K562 (cell line): ENCODE data around the gene SLC39A11. TPM values are rescaled to one million over a fixed set of nuclear protein-coding genes. Genes with fewer than 3 reads are reported as not detected.

Experiments used
- ATAC-seq: fragments of 200-7000 bp; cut with Tn5 transposase; 3 replicates; pipeline ENCODE4 v1.9.1; 2020; ENCODE audit warnings: moderate library complexity
- BruUV-seq: library from RNA; stranded (reverse); fragments of 400-500 nt; replicated peaks from 2 replicates; lab custom pipeline; 2021; lab: Mats Ljungman, UMichigan
- CTCF ChIA-PET: fragments of 300-600 bp; formaldehyde crosslinking; extraction: SDS; loops from one replicate; lab custom pipeline; 2021; ENCODE audit warnings: low intra/inter-chr PET ratio; lab: Yijun Ruan, JAX
- POLR2A ChIA-PET: fragments of 300-600, 350-650 bp; sonication (Branson Sonifier 250); formaldehyde crosslinking; extraction: SDS; loops from one replicate; lab custom pipeline; 2021; ENCODE audit warnings: antibody characterized with exemption, inconsistent platforms; lab: Yijun Ruan, JAX
- DNase-seq, 4 experiments: peaks; one replicate each; pipeline versions ENCODE4 v3.0.0 to v3.0.0-alpha.2; 2011 to 2018; ENCODE audit warnings: low spot score in 3 of 4, mixed read lengths in 3 of 4; ENCODE audit errors: extremely low read depth in 1 of 4
- FAIRE-seq: peaks from 2 replicates; lab custom pipeline; 2011; peaks lifted over from hg19 to GRCh38; lab: Jason Lieb, UNC
- H2AFZ ChIP-seq: 2 replicates; pipeline ENCODE4 v1.6.0; 2011; ENCODE audit warnings: low read depth, low read length, control low read depth, inconsistent platforms
- H3K27ac ChIP-seq: fragments of 200-600 bp; 3 replicates; pipeline ENCODE4 v1.8.0; 2011; ENCODE audit warnings: low read depth, mild to moderate bottlenecking, control low read depth, inconsistent platforms, low read length, moderate library complexity, mixed read lengths; ENCODE audit errors: extremely low read depth
- H3K27me3 ChIP-seq, 2 experiments: fragments of 300-600 bp in 1 of 2; 2 replicates in 1 of 2; 3 replicates in 1 of 2; pipeline versions ENCODE4 v1.6.0 to v1.8.0; 2011; ENCODE audit warnings: inconsistent platforms in 2 of 2, low read length in 2 of 2, mild to moderate bottlenecking in 1 of 2, mixed read lengths in 1 of 2, moderate library complexity in 1 of 2; ENCODE audit not compliant: control insufficient read depth in 2 of 2, insufficient read depth in 2 of 2
- H3K36me3 ChIP-seq: fragments of 300-600 bp; 3 replicates; pipeline ENCODE4 v1.8.0; 2011; ENCODE audit warnings: mild to moderate bottlenecking, low read length, inconsistent platforms; ENCODE audit not compliant: control insufficient read depth, insufficient read depth
- H3K4me1 ChIP-seq, 2 experiments: fragments of 200-600 bp in 1 of 2; replicated peaks in 1 of 2; 2 replicates in 1 of 2; 3 replicates in 1 of 2; pipeline versions ENCODE4 v1.5.1 to v1.8.0; 2011; ENCODE audit warnings: inconsistent platforms in 2 of 2, low read length in 2 of 2, mild to moderate bottlenecking in 1 of 2, mixed read lengths in 1 of 2, moderate library complexity in 1 of 2; ENCODE audit not compliant: control insufficient read depth in 2 of 2, insufficient read depth in 2 of 2
- H3K4me2 ChIP-seq: 2 replicates; pipeline ENCODE4 v1.6.1; 2011; ENCODE audit warnings: low read length, control low read depth, inconsistent platforms, mixed read lengths; ENCODE audit not compliant: insufficient read depth
- H3K4me3 ChIP-seq: fragments of 200-600 bp; sonication (generic), shearing (Covaris generic); 2 replicates; pipeline ENCODE4 v1.5.1; 2016; ENCODE audit warnings: control low read depth, inconsistent platforms
- H3K79me2 ChIP-seq: fragments of 200-600 bp; 3 replicates; pipeline ENCODE4 v1.8.0; 2011; ENCODE audit warnings: low read length, inconsistent platforms; ENCODE audit not compliant: control insufficient read depth, insufficient read depth
- H3K9ac ChIP-seq, 2 experiments: 2 replicates each; pipeline versions ENCODE4 v1.6.0 to v1.6.1; 2011; ENCODE audit warnings: low read depth in 2 of 2, low read length in 2 of 2, control low read depth in 1 of 2, inconsistent platforms in 1 of 2, mild to moderate bottlenecking in 1 of 2, mixed read lengths in 1 of 2; ENCODE audit not compliant: insufficient read depth in 1 of 2
- H3K9me1 ChIP-seq: one replicate; pipeline ENCODE4 v1.6.0; 2011; ENCODE audit warnings: inconsistent platforms, mild to moderate bottlenecking, low read length, moderate library complexity; ENCODE audit not compliant: control insufficient read depth, insufficient read depth
- H3K9me3 ChIP-seq: replicated peaks from 2 replicates; pipeline ENCODE4 v1.5.1; 2011; ENCODE audit warnings: low read depth, low read length, inconsistent platforms; ENCODE audit not compliant: control insufficient read depth, insufficient read depth
- H4K20me1 ChIP-seq: replicated peaks from 2 replicates; pipeline ENCODE4 v1.6.1; 2011; ENCODE audit warnings: low read length, inconsistent platforms, mixed read lengths; ENCODE audit not compliant: control insufficient read depth, insufficient read depth
- ESRRB ChIP-seq: fragments of 250-450 bp; sonication (Bioruptor Pico); IDR thresholded peaks from 2 replicates; pipeline ENCODE4 v1.5.0; 2020; ENCODE audit warnings: mild to moderate bottlenecking, moderate library complexity, borderline replicate concordance
- NFXL1 ChIP-seq: fragments of 450-650 bp; formaldehyde crosslinking; IDR thresholded peaks from 2 replicates; pipeline ENCODE4 v1.4.0; 2021; ENCODE audit warnings: mild to moderate bottlenecking
- ZNF140 ChIP-seq: fragments of 250-450 bp; sonication (Bioruptor Pico); IDR thresholded peaks from 2 replicates; pipeline ENCODE4 v1.8.0; 2021; ENCODE audit warnings: moderate library complexity, mild to moderate bottlenecking, inconsistent platforms
- WGBS: fragments of 100-300 bp; shearing (Covaris generic); methylation state at CpG from one replicate; pipeline ENCODE4 v1.1.6; 2016; ENCODE audit warnings: low coverage, mixed read lengths; ENCODE audit not compliant: insufficient coverage; ENCODE audit errors: missing lambda C conversion rate; 5-methylcytosine and 5-hydroxymethylcytosine counted together
- in situ Hi-C: fragments of 300-500 bp; cut with MboI; formaldehyde crosslinking; loops from 4 replicates; pipeline ENCODE4 v1.15.0; 2018; ENCODE audit warnings: inconsistent platforms, mixed read lengths
- intact Hi-C: fragments of 100-400 bp; cut with micrococcal nuclease; formaldehyde crosslinking; loops from 2 replicates; pipeline ENCODE4 v1.14.2; 2022
- polyA plus RNA-seq, 8 experiments: library from polyadenylated mRNA; depleted of rRNA in 4 of 8; stranded (reverse) in 5 of 8; unstranded in 3 of 8; fragments of >200 nt; fragmentation: Nextera tagmentation in 2 of 8; fragmentation: Illumina TruSeq in 1 of 8; extraction: Ambion mirVana in 2 of 8; extraction: Trizol in 1 of 8; gene quantifications; 2 replicates each; pipeline versions ENCODE4 v1.2.1 to v1.2.3, GENCODE V29; 2011 to 2014; ENCODE audit warnings: inconsistent platforms in 1 of 8, missing spikeins in 1 of 8
- total RNA-seq, 7 experiments: library from RNA; depleted of rRNA in 6 of 7; stranded (reverse); fragments of >200 nt in 6 of 7; fragmentation: Illumina TruSeq in 2 of 7; extraction: Trizol in 2 of 7; gene quantifications; 2 replicates each; pipeline versions ENCODE4 v1.2.1 to v1.2.3, GENCODE V29; 2011 to 2021; ENCODE audit warnings: low replicate concordance in 1 of 7
- TF ChIP-seq, protein P1 (sequence below): fragments of 250-450 bp; sonication (Bioruptor Pico); IDR thresholded peaks from 2 replicates; pipeline ENCODE4 v1.4.0; 2020; ENCODE audit warnings: mild to moderate bottlenecking, moderate library complexity, borderline replicate concordance

Gene SLC39A11
- total and polyA plus RNA-seq, 9 of the 15 experiments (the other 6 are each of a cell fraction or from before 2014, with no cell fraction given), result 10.5 to 26.4 (median 13.4) TPM

- H2AFZ ChIP-seq, result no peak overlapping the region
- H3K4me1 ChIP-seq, result no peaks in the 10 kb centered on the region; a peak in 2 of 5 replicates
- no peaks in the 10 kb centered on the region for H3K9me3 ChIP-seq
- H3K36me3 ChIP-seq, result no peaks in the 10 kb centered on the region
- ChIA-PET CTCF (no interaction called here), POLR2A (no interaction called here)
- intact Hi-C loops (no loop called here), in situ Hi-C loops (no loop called here)
- H3K27me3 ChIP-seq, result no peaks in the 10 kb centered on the region
- FAIRE-seq, result no peak
- no peak overlapping the region for H3K4me3 ChIP-seq
- no peak for DNase-seq
- H3K9ac ChIP-seq, result no peak overlapping the region
- 19% methylated on average over 1 of the region's 1 CpG for WGBS
- no peaks in the 10 kb centered on the region for H4K20me1 ChIP-seq
- no peak overlapping the region for H3K27ac ChIP-seq
- no peaks in the 10 kb centered on the region for H3K79me2 ChIP-seq
- TF ChIP-seq ESRRB (CRISPR knock-in tag), result no peak
- TF ChIP-seq NFXL1 (CRISPR knock-in tag), result no peak
- TF ChIP-seq ZNF140 (CRISPR knock-in tag), result no peak
- TF ChIP-seq, protein P1, sequence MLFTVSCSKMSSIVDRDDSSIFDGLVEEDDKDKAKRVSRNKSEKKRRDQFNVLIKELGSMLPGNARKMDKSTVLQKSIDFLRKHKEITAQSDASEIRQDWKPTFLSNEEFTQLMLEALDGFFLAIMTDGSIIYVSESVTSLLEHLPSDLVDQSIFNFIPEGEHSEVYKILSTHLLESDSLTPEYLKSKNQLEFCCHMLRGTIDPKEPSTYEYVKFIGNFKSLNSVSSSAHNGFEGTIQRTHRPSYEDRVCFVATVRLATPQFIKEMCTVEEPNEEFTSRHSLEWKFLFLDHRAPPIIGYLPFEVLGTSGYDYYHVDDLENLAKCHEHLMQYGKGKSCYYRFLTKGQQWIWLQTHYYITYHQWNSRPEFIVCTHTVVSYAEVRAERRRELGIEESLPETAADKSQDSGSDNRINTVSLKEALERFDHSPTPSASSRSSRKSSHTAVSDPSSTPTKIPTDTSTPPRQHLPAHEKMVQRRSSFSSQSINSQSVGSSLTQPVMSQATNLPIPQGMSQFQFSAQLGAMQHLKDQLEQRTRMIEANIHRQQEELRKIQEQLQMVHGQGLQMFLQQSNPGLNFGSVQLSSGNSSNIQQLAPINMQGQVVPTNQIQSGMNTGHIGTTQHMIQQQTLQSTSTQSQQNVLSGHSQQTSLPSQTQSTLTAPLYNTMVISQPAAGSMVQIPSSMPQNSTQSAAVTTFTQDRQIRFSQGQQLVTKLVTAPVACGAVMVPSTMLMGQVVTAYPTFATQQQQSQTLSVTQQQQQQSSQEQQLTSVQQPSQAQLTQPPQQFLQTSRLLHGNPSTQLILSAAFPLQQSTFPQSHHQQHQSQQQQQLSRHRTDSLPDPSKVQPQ, result no peak
- H3K4me2 ChIP-seq, result no peak overlapping the region
- no TSS peak for BruUV-seq
- no peak for ATAC-seq
- no peaks in the 10 kb centered on the region for H3K9me1 ChIP-seq
Observed at GRCh38 chr17:72837335-72837734, 255.2 kb downstream of the SLC39A11 start.
